Fibroblast of villous mesenchyme (primary cell): Measurements from ENCODE around the gene TBKBP1. TPM values are rescaled to one million over a fixed set of nuclear protein-coding genes. Genes with fewer than 3 reads are reported as not detected.

Experiments
- DNase-seq: peaks from one replicate; pipeline ENCODE4 v3.0.0-alpha.2; 2010; ENCODE audit warnings: low read depth
- H3K4me3 ChIP-seq: 2 replicates; pipeline ENCODE4 v1.5.1; 2011; ENCODE audit warnings: low read depth, mild to moderate bottlenecking, low read length
- CTCF ChIP-seq: IDR thresholded peaks from 2 replicates; pipeline ENCODE4 v1.5.1; 2012; ENCODE audit warnings: low read depth, mild to moderate bottlenecking, low read length; ENCODE audit not compliant: insufficient read depth
- total RNA-seq: library from RNA; depleted of rRNA; stranded (reverse); fragments of >200 nt; gene quantifications from 2 replicates; pipeline ENCODE4 v1.2.3, GENCODE V29; 2012

Gene TBKBP1
- total RNA-seq, 1 donor: 11.2 TPM

- TF ChIP-seq CTCF: no peak
- no peak overlapping the region for H3K4me3 ChIP-seq
- DNase-seq: peak; percentile 33
Observed at GRCh38 chr17:47719411-47720152, 25.6 kb downstream of the TBKBP1 start.

GRCh38 chr17:47720196-47720595 is 26.2 kb downstream of the TBKBP1 start:
- no peak overlapping the region for H3K4me3 ChIP-seq
- no peak for DNase-seq
- TF ChIP-seq CTCF: no peak

GRCh38 chr17:47720754-47721533 is 27.0 kb downstream of the TBKBP1 start:
- no peak for TF ChIP-seq CTCF
- no peak overlapping the region for H3K4me3 ChIP-seq
- no peak for DNase-seq

GRCh38 chr17:47721725-47722124 is 27.8 kb downstream of the TBKBP1 start:
- H3K4me3 ChIP-seq: no peak overlapping the region
- DNase-seq: no peak
- no peak for TF ChIP-seq CTCF

GRCh38 chr17:47724705-47725104 is 30.7 kb downstream of the TBKBP1 start:
- no peak for DNase-seq
- no peak overlapping the region for H3K4me3 ChIP-seq
- no peak for TF ChIP-seq CTCF

- DNase-seq: no peak
- no peak overlapping the region for H3K4me3 ChIP-seq
- no peak for TF ChIP-seq CTCF
Observed at GRCh38 chr17:47725446-47726111, 31.6 kb downstream of the TBKBP1 start.
